ENCODE results near the gene FGGY.

Gene FGGY

GRCh38 chr1:59318271-59318860, 21.5 kb downstream of the FGGY start:
- no peak for TF ChIP-seq CTCF (IDR thresholded peaks at IDR 0.05; ENCODE audit: low read depth, low read length, missing control alignments)
- DNase-seq (ENCODE audit: extremely low read depth, low read depth), result no peak

GRCh38 chr1:59322394-59322793, 25.5 kb downstream of the FGGY start:
- no peak for TF ChIP-seq CTCF (IDR thresholded peaks at IDR 0.05; ENCODE audit: low read depth, low read length, missing control alignments)
- no peak for DNase-seq (ENCODE audit: extremely low read depth, low read depth)
- no peak overlapping the region for H3K4me3 ChIP-seq (replicated peaks; ENCODE audit: low read depth, low read length)

More at GRCh38 chr1:59318271-59318860, 21.5 kb downstream of the FGGY start:
- H3K4me3 ChIP-seq (replicated peaks; ENCODE audit: low read depth, low read length), result no peak overlapping the region

- DNase-seq (ENCODE audit: extremely low read depth, low read depth), result no peak
- no peak for TF ChIP-seq CTCF (IDR thresholded peaks at IDR 0.05; ENCODE audit: low read depth, low read length, missing control alignments)
- H3K4me3 ChIP-seq (replicated peaks; ENCODE audit: low read depth, low read length), result no peak overlapping the region
These were observed 25.9 kb downstream of the FGGY start for GRCh38 chr1:59322814-59323213.

GRCh38 chr1:59323879-59324278, 27.0 kb downstream of the FGGY start:
- DNase-seq (ENCODE audit: extremely low read depth, low read depth), result no peak
- no peak overlapping the region for H3K4me3 ChIP-seq (replicated peaks; ENCODE audit: low read depth, low read length)
- TF ChIP-seq CTCF (IDR thresholded peaks at IDR 0.05; ENCODE audit: low read depth, low read length, missing control alignments), result no peak

- no peak for TF ChIP-seq CTCF (IDR thresholded peaks at IDR 0.05; ENCODE audit: low read depth, low read length, missing control alignments)
- no peak overlapping the region for H3K4me3 ChIP-seq (replicated peaks; ENCODE audit: low read depth, low read length)
- no peak for DNase-seq (ENCODE audit: extremely low read depth, low read depth)
These were observed 31.5 kb downstream of the FGGY start for GRCh38 chr1:59328353-59328752.

GRCh38 chr1:59329412-59330053, 32.6 kb downstream of the FGGY start:
- TF ChIP-seq CTCF (IDR thresholded peaks at IDR 0.05; ENCODE audit: low read depth, low read length, missing control alignments), result no peak
- no peak overlapping the region for H3K4me3 ChIP-seq (replicated peaks; ENCODE audit: low read depth, low read length)
- DNase-seq (ENCODE audit: extremely low read depth, low read depth), result no peak
